H9 (cell line): Measurements from ENCODE around the gene MVP. TPM values are rescaled to one million over a fixed set of nuclear protein-coding genes. Genes with fewer than 3 reads are reported as not detected.

Experiments
- DNase-seq: peaks from one replicate; pipeline ENCODE4 v3.0.0-alpha.2; 2017
- H2AFZ ChIP-seq: one replicate; pipeline ENCODE4 v1.6.1; 2013; ENCODE audit warnings: mild to moderate bottlenecking, low read length, control low read depth, moderate library complexity
- H2AK5ac ChIP-seq: 2 replicates; pipeline ENCODE4 v1.6.1; 2013; ENCODE audit warnings: low read length, control low read depth, mixed read lengths; ENCODE audit not compliant: insufficient read length
- H2BK120ac ChIP-seq: one replicate; pipeline ENCODE4 v1.6.1; 2013; ENCODE audit warnings: low read depth, mild to moderate bottlenecking, low read length, control low read depth, inconsistent platforms; ENCODE audit not compliant: poor library complexity, severe bottlenecking
- H2BK12ac ChIP-seq: 2 replicates; pipeline ENCODE4 v1.6.1; 2013; ENCODE audit warnings: low read length, control low read depth, mixed read lengths, low read depth; ENCODE audit not compliant: insufficient read length
- H2BK15ac ChIP-seq: 2 replicates; pipeline ENCODE4 v1.6.1; 2013; ENCODE audit warnings: low read depth, low read length, control low read depth
- H2BK20ac ChIP-seq: one replicate; pipeline ENCODE4 v1.6.1; 2013; ENCODE audit warnings: low read depth, mild to moderate bottlenecking, low read length, control low read depth, inconsistent platforms; ENCODE audit not compliant: poor library complexity, severe bottlenecking
- H2BK5ac ChIP-seq: 2 replicates; pipeline ENCODE4 v1.6.1; 2013; ENCODE audit warnings: low read length, control low read depth, mixed read lengths; ENCODE audit not compliant: insufficient read length
- H3K14ac ChIP-seq: 2 replicates; pipeline ENCODE4 v1.6.1; 2013; ENCODE audit warnings: low read length, control low read depth; ENCODE audit not compliant: insufficient read depth
- H3K18ac ChIP-seq: 2 replicates; pipeline ENCODE4 v1.6.1; 2013; ENCODE audit warnings: low read depth, mild to moderate bottlenecking, mixed read lengths, low read length, control low read depth; ENCODE audit not compliant: insufficient read length
- H3K23ac ChIP-seq: 2 replicates; pipeline ENCODE4 v1.6.1; 2013; ENCODE audit warnings: low read length, control low read depth, mixed read lengths, low read depth; ENCODE audit not compliant: insufficient read length
- H3K23me2 ChIP-seq: 2 replicates; pipeline ENCODE4 v1.6.1; 2013; ENCODE audit warnings: low read depth, mild to moderate bottlenecking, mixed read lengths, low read length, control low read depth; ENCODE audit not compliant: insufficient read length, poor library complexity, severe bottlenecking
- H3K27ac ChIP-seq: 2 replicates; pipeline ENCODE4 v1.5.1; 2013; ENCODE audit warnings: low read length, control low read depth, mixed read lengths, low read depth; ENCODE audit not compliant: insufficient read length
- H3K27me3 ChIP-seq: 2 replicates; pipeline ENCODE4 v1.6.1; 2013; ENCODE audit warnings: low read length, control low read depth, inconsistent platforms; ENCODE audit not compliant: insufficient read depth
- H3K4ac ChIP-seq: 2 replicates; pipeline ENCODE4 v1.6.1; 2013; ENCODE audit warnings: low read depth, mild to moderate bottlenecking, control low read depth, inconsistent platforms, low read length, moderate library complexity
- H3K4me1 ChIP-seq: 2 replicates; pipeline ENCODE4 v1.6.1; 2013; ENCODE audit warnings: low read length, control low read depth, inconsistent platforms; ENCODE audit not compliant: insufficient read depth
- H3K4me2 ChIP-seq: 2 replicates; pipeline ENCODE4 v1.6.1; 2013; ENCODE audit warnings: low read length, control low read depth, mixed read lengths; ENCODE audit not compliant: insufficient read length, insufficient read depth
- H3K56ac ChIP-seq: 2 replicates; pipeline ENCODE4 v1.6.1; 2013; ENCODE audit warnings: low read depth, mild to moderate bottlenecking, mixed read lengths, low read length, control low read depth; ENCODE audit not compliant: insufficient read length
- H3K79me1 ChIP-seq: 2 replicates; pipeline ENCODE4 v1.6.1; 2013; ENCODE audit warnings: low read depth, mild to moderate bottlenecking, moderate library complexity, low read length, control low read depth, inconsistent platforms; ENCODE audit not compliant: insufficient read depth, poor library complexity, severe bottlenecking
- H3K79me2 ChIP-seq: 2 replicates; pipeline ENCODE4 v1.6.1; 2013; ENCODE audit warnings: low read length, control low read depth, inconsistent platforms; ENCODE audit not compliant: insufficient read depth
- H3K9ac ChIP-seq: 2 replicates; pipeline ENCODE4 v1.6.1; 2013; ENCODE audit warnings: low read length, control low read depth, mixed read lengths; ENCODE audit not compliant: insufficient read length; ENCODE audit errors: extremely low read depth
- H3K9me3 ChIP-seq: one replicate; pipeline ENCODE4 v1.6.1; 2013; ENCODE audit warnings: low read depth, low read length, inconsistent platforms; ENCODE audit not compliant: control insufficient read depth
- H3T11ph ChIP-seq: one replicate; pipeline ENCODE4 v1.6.1; 2013; ENCODE audit warnings: mild to moderate bottlenecking, low read length, control low read depth, inconsistent platforms
- H4K20me1 ChIP-seq: one replicate; pipeline ENCODE4 v1.6.1; 2013; ENCODE audit not compliant: control insufficient read depth, insufficient read length, insufficient read depth
- H4K5ac ChIP-seq: 2 replicates; pipeline ENCODE4 v1.6.1; 2013; ENCODE audit warnings: low read depth, mild to moderate bottlenecking, mixed read lengths, low read length, control low read depth; ENCODE audit not compliant: insufficient read length
- H4K8ac ChIP-seq: replicated peaks from 2 replicates; pipeline ENCODE4 v1.6.1; 2013; ENCODE audit warnings: low read length, control low read depth, mixed read lengths, low read depth; ENCODE audit not compliant: insufficient read length
- H4K91ac ChIP-seq: 2 replicates; pipeline ENCODE4 v1.6.1; 2013; ENCODE audit warnings: low read depth, mild to moderate bottlenecking, moderate library complexity, mixed read lengths, low read length, control low read depth; ENCODE audit not compliant: insufficient read length
- H3K27ac Mint-ChIP-seq, 3 experiments: 2 replicates in 2 of 3; 3 replicates in 1 of 3; pipeline ENCODE4 v1.8.0; 2020 to 2021; ENCODE audit warnings: mixed read lengths in 3 of 3, mild to moderate bottlenecking in 1 of 3, moderate library complexity in 1 of 3
- H3K27me3 Mint-ChIP-seq: 2 replicates; pipeline ENCODE4 v1.8.0; 2021; ENCODE audit warnings: low read depth, mild to moderate bottlenecking, moderate library complexity, mixed read lengths
- H3K36me3 Mint-ChIP-seq, 3 experiments: 2 replicates in 2 of 3; 3 replicates in 1 of 3; pipeline ENCODE4 v1.8.0; 2020 to 2021; ENCODE audit warnings: low read depth in 3 of 3, mixed read lengths in 3 of 3; ENCODE audit not compliant: insufficient read depth in 1 of 3
- H3K4me1 Mint-ChIP-seq, 2 experiments: 2 replicates each; pipeline ENCODE4 v1.8.0; 2020; ENCODE audit warnings: mixed read lengths in 2 of 2
- H3K4me3 Mint-ChIP-seq, 2 experiments: 2 replicates in 1 of 2; 3 replicates in 1 of 2; pipeline ENCODE4 v1.8.0; 2020 to 2021; ENCODE audit warnings: mild to moderate bottlenecking in 2 of 2, mixed read lengths in 2 of 2, moderate library complexity in 1 of 2
- H3K9me3 Mint-ChIP-seq, 2 experiments: 2 replicates in 1 of 2; 3 replicates in 1 of 2; pipeline ENCODE4 v1.8.0; 2020; ENCODE audit warnings: mild to moderate bottlenecking in 2 of 2, mixed read lengths in 2 of 2, moderate library complexity in 1 of 2
- WGBS: extraction: QIAGEN DNeasy Blood & Tissue Kit; methylation state at CpG from one replicate; pipeline ENCODE4 v1.1.7; 2013; ENCODE audit warnings: missing lambda C conversion rate, low lambda C conversion rate, mixed read lengths; ENCODE audit not compliant: insufficient read length; ENCODE audit errors: extremely low coverage; 5-methylcytosine and 5-hydroxymethylcytosine counted together
- total RNA-seq: library from RNA; stranded (reverse); gene quantifications from 2 replicates; pipeline ENCODE4 v1.2.1, GENCODE V29; 2021
- TF ChIP-seq, protein P1 (sequence below): fragments of 200-600 bp; sonication (generic); conservative IDR thresholded peaks from 3 replicates; pipeline ENCODE4 v1.8.0; 2021; ENCODE audit warnings: antibody characterized with exemption, mild to moderate bottlenecking

Gene MVP
- total RNA-seq, 1 experiment from 2014 or later = 3.1 TPM

DNA sequence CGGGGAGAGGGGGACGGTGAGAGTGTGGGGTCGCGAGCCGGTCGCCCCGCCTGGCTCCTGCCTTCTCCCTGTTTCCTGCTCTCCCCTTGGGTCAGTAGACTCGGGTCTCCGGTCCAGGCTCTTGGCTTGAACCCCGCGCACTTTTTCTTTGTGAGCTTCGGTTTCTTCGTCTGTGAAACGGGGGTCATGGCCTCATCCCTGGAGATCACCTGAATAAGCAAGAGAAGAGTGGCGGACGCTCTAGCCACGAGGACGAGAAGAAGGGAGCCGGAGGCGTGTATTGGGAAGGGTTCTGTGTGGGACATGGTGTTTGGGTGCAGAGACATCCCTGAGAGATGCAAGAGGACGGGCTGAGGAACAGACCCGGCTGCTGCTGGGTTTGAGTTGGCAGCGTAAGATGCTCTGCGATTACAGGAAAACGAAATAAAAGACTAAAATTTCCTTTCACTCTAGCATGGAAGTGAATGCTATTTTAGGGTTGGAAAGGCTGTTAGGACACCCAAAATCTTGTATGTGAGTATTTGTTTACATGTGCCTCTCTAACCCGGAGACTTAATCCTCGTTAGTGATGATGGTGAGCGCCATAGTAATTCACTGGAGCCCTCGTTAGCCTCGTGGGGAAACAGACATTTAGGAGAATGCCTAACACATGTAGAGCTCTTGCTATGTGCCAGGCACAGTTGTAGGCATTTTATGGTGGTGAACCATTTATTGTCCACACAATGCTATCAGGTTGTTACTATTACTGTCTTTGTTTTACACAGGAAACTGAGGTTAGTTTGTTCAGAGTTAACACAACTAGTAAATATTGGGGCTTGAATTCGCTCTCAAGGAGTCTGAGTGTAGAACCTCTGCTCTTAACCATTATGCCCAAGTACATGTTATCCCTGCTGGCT is 29.1 kb upstream of the MVP start:
- Histone ChIP-seq H2AFZ (no peak overlapping the region), H2BK12ac (no peak overlapping the region), H3K27me3 (no peaks in the 10 kb centered on the region), H3K9me3 (no peaks in the 10 kb centered on the region), H2BK5ac (no peak overlapping the region), H3K4me2 (peak overlapping the region; percentile 64), H2BK120ac (no peak overlapping the region), H3K14ac (no peak overlapping the region), H3K18ac (no peak overlapping the region), H3K4me1 (no peaks in the 10 kb centered on the region; the same call in 1 of the 2 replicates), H2AK5ac (no peak overlapping the region), H3K79me2 (peaks cover 36% of the 10 kb centered on the region), H4K5ac (no peak overlapping the region), H3K27ac (no peak overlapping the region), H3K23me2 (peaks cover 5% of the 10 kb centered on the region), H4K91ac (no peak overlapping the region), H4K8ac (no peak overlapping the region), H3K56ac (no peak overlapping the region), H3T11ph (no peak overlapping the region), H2BK15ac (no peak overlapping the region), H3K9ac (peak overlapping the region; percentile 73), H3K79me1 (peaks cover 7% of the 10 kb centered on the region), H4K20me1 (no peaks in the 10 kb centered on the region), H3K4ac (no peak overlapping the region), H3K23ac (no peak overlapping the region), H2BK20ac (no peak overlapping the region)
- DNase-seq = no peak
- peak overlapping the region; percentile 39 to 100 (median 96) for H3K27ac Mint-ChIP-seq
- peaks cover 5% of the 10 kb centered on the region for H3K27me3 Mint-ChIP-seq
- H3K4me1 Mint-ChIP-seq = peaks cover 20 to 25% of the 10 kb centered on the region in 2 experiments
- WGBS = no CpG with 5 or more reads among the region's 31 CpGs
- H3K9me3 Mint-ChIP-seq = no peaks in the 10 kb centered on the region
- H3K4me3 Mint-ChIP-seq = peak overlapping the region; percentile 97 to 98
- TF ChIP-seq, protein P1, sequence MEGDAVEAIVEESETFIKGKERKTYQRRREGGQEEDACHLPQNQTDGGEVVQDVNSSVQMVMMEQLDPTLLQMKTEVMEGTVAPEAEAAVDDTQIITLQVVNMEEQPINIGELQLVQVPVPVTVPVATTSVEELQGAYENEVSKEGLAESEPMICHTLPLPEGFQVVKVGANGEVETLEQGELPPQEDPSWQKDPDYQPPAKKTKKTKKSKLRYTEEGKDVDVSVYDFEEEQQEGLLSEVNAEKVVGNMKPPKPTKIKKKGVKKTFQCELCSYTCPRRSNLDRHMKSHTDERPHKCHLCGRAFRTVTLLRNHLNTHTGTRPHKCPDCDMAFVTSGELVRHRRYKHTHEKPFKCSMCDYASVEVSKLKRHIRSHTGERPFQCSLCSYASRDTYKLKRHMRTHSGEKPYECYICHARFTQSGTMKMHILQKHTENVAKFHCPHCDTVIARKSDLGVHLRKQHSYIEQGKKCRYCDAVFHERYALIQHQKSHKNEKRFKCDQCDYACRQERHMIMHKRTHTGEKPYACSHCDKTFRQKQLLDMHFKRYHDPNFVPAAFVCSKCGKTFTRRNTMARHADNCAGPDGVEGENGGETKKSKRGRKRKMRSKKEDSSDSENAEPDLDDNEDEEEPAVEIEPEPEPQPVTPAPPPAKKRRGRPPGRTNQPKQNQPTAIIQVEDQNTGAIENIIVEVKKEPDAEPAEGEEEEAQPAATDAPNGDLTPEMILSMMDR = no peak
- peaks cover 13 to 38% (median 22%) of the 10 kb centered on the region in 3 experiments; a peak in 6 of 7 replicates for H3K36me3 Mint-ChIP-seq
